Skeletal muscle tissue (tissue), 4 donors: ENCODE results near the gene CKAP4. TPM values are rescaled to one million over a fixed set of nuclear protein-coding genes. Genes with fewer than 3 reads are reported as not detected.

ENCODE experiments used
- H3K27ac ChIP-seq: one replicate; pipeline ENCODE4 v1.7.0; 2013; ENCODE audit warnings: mild to moderate bottlenecking, low read depth, low read length, inconsistent platforms
- H3K27me3 ChIP-seq, 3 donors: one replicate each; pipeline ENCODE4 v1.7.0; 2013; ENCODE audit warnings: low read length in 3 of 3; ENCODE audit not compliant: control insufficient read depth in 3 of 3, insufficient read depth in 3 of 3
- H3K36me3 ChIP-seq, 3 donors: one replicate each; pipeline ENCODE4 v1.7.0; 2013; ENCODE audit warnings: low read length in 3 of 3; ENCODE audit not compliant: control insufficient read depth in 3 of 3, insufficient read depth in 3 of 3
- H3K4me1 ChIP-seq, 3 donors: one replicate each; pipeline ENCODE4 v1.7.0; 2013; ENCODE audit warnings: low read length in 3 of 3, mild to moderate bottlenecking in 3 of 3; ENCODE audit not compliant: control insufficient read depth in 3 of 3, insufficient read depth in 3 of 3
- H3K4me3 ChIP-seq, 3 donors: one replicate each; pipeline ENCODE4 v1.7.0; 2013; ENCODE audit warnings: low read length in 3 of 3
- H3K9ac ChIP-seq, 3 donors: one replicate each; pipeline ENCODE4 v1.7.0; 2013; ENCODE audit warnings: low read length in 3 of 3, mild to moderate bottlenecking in 3 of 3, moderate library complexity in 2 of 3, low read depth in 1 of 3
- H3K9me3 ChIP-seq, 3 donors: one replicate each; pipeline ENCODE4 v1.7.0; 2013; ENCODE audit warnings: low read length in 3 of 3; ENCODE audit not compliant: control insufficient read depth in 3 of 3
- total RNA-seq: library from RNA; depleted of rRNA; stranded (reverse); fragments of >200 nt; gene quantifications from one replicate; pipeline ENCODE4 v1.2.3, GENCODE V29; 2014
- donor health status: Osteomylitis.

Gene CKAP4, protein sequence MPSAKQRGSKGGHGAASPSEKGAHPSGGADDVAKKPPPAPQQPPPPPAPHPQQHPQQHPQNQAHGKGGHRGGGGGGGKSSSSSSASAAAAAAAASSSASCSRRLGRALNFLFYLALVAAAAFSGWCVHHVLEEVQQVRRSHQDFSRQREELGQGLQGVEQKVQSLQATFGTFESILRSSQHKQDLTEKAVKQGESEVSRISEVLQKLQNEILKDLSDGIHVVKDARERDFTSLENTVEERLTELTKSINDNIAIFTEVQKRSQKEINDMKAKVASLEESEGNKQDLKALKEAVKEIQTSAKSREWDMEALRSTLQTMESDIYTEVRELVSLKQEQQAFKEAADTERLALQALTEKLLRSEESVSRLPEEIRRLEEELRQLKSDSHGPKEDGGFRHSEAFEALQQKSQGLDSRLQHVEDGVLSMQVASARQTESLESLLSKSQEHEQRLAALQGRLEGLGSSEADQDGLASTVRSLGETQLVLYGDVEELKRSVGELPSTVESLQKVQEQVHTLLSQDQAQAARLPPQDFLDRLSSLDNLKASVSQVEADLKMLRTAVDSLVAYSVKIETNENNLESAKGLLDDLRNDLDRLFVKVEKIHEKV
- total RNA-seq, result 36.0 TPM

DNA sequence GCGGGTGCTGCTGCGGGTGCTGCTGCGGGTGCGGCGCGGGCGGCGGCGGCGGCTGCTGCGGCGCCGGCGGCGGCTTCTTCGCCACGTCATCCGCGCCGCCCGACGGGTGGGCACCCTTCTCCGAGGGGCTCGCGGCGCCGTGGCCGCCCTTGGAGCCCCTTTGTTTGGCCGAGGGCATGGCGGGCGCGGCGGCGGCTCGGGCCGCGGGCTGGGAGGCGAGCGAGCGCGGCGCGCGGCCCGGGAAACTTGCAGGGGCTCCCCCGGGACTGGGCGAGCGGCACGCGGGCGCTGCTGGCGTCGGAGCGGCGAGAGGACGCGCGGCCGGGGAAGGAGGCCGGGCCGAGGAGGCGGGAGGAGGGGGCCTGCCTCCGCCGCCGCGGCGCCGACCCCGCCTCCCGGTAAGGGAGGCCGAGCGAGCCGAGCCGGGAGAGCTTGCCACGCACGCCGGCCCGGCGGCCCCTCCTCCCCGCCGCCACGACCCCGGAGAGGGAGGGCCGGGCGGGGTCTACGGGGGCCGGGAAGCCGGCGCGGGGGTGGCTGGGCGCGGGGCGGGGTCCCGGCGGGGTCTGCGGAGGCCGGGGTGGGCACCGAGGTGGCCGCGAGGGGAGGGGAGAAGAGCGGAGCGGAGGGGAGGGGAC lies at the start of gene CKAP4:
CKAP4 (minus strand) TSS at position 347 of the 638 bp plus-strand sequence; CDS start at position 178, 169 bp downstream.
- peak within 1 kb of the TSS; percentile 67 to 89 (median 89) for H3K9ac ChIP-seq
- H3K9me3 ChIP-seq, result no peaks in the 10 kb centered on the region
- peaks cover 0 to 4% (median 3%) of the 10 kb centered on the region in 3 donors for H3K36me3 ChIP-seq
- peaks cover 23 to 45% (median 36%) of the 10 kb centered on the region in 3 donors for H3K4me1 ChIP-seq
- no peaks in the 10 kb centered on the region for H3K27me3 ChIP-seq
- peak within 1 kb of the TSS; percentile 64 to 83 (median 79) for H3K4me3 ChIP-seq
- H3K27ac ChIP-seq, result peak within 1 kb of the TSS; percentile 88

GRCh38 chr12:106297075-106297474 lies 49.3 kb upstream of the CKAP4 start:
- H3K9ac ChIP-seq, result no peak overlapping the region
- H3K27me3 ChIP-seq, result no peaks in the 10 kb centered on the region
- peaks cover 15 to 27% (median 26%) of the 10 kb centered on the region in 3 donors for H3K4me1 ChIP-seq
- H3K36me3 ChIP-seq, result no peaks in the 10 kb centered on the region
- no peak overlapping the region for H3K27ac ChIP-seq
- H3K9me3 ChIP-seq, result no peaks in the 10 kb centered on the region
- no peak overlapping the region for H3K4me3 ChIP-seq

- H3K9ac ChIP-seq, result no peak overlapping the region
- H3K4me1 ChIP-seq, result peaks cover 8 to 19% (median 19%) of the 10 kb centered on the region in 3 donors
- no peaks in the 10 kb centered on the region for H3K36me3 ChIP-seq
- H3K4me3 ChIP-seq, result no peak overlapping the region
- H3K27me3 ChIP-seq, result no peaks in the 10 kb centered on the region
- peak overlapping the region; percentile 42 for H3K27ac ChIP-seq
- no peaks in the 10 kb centered on the region for H3K9me3 ChIP-seq
Observed at GRCh38 chr12:106296179-106296877, 48.5 kb upstream of the CKAP4 start.

DNA sequence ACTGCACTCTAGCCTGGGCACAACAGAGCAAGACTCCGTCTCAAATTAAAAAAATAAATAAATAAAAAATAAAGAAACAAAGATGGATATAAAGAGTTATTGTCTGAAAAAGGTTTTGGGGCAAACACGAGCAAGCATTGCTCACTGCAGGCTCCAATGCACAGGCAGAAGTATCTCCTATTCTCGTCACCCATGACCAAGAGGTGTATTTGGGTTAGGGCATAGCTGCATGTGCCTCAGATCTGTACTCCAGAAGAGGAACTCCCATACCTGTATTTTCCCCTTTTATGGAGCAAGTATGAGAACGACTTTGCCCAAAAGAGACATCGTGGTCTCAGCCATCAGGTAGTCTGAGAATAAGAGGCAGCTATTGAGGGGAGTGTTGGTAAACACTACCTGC lies 44.5 kb upstream of the CKAP4 start:
- no peaks in the 10 kb centered on the region for H3K27me3 ChIP-seq
- no peaks in the 10 kb centered on the region for H3K36me3 ChIP-seq
- no peak overlapping the region for H3K9ac ChIP-seq
- no peaks in the 10 kb centered on the region for H3K9me3 ChIP-seq
- H3K27ac ChIP-seq, result no peak overlapping the region
- peaks cover 0 to 4% (median 0%) of the 10 kb centered on the region in 3 donors for H3K4me1 ChIP-seq
- H3K4me3 ChIP-seq, result no peak overlapping the region

DNA sequence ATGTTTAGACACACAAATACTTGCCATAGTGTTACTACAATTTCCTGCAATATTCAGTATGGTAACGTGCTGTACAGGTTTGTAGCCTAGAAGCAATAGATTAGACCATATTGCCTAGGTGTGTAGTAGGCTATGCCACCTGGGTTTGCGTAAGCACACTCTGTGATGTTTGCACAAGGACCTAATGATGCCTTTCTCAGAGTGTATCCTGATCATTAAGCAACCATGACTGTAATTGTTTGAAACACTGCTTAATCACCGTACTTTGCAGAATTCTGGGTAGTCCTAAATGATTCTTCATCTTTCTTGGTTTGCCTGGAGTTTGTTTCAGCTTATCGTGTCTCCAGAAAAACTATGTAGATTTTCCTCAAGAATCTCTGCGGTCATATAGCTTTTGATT lies 43.5 kb upstream of the CKAP4 start:
- no peak overlapping the region for H3K27ac ChIP-seq
- H3K36me3 ChIP-seq, result no peaks in the 10 kb centered on the region
- no peaks in the 10 kb centered on the region for H3K4me1 ChIP-seq
- H3K27me3 ChIP-seq, result no peaks in the 10 kb centered on the region
- H3K9me3 ChIP-seq, result no peaks in the 10 kb centered on the region
- no peak overlapping the region for H3K9ac ChIP-seq
- no peak overlapping the region for H3K4me3 ChIP-seq

- H3K9ac ChIP-seq, result no peak overlapping the region
- H3K27ac ChIP-seq, result no peak overlapping the region
- no peaks in the 10 kb centered on the region for H3K9me3 ChIP-seq
- no peaks in the 10 kb centered on the region for H3K4me1 ChIP-seq
- no peak overlapping the region for H3K4me3 ChIP-seq
- no peaks in the 10 kb centered on the region for H3K36me3 ChIP-seq
- H3K27me3 ChIP-seq, result no peaks in the 10 kb centered on the region
Observed at GRCh38 chr12:106290666-106291065, 42.8 kb upstream of the CKAP4 start.

DNA sequence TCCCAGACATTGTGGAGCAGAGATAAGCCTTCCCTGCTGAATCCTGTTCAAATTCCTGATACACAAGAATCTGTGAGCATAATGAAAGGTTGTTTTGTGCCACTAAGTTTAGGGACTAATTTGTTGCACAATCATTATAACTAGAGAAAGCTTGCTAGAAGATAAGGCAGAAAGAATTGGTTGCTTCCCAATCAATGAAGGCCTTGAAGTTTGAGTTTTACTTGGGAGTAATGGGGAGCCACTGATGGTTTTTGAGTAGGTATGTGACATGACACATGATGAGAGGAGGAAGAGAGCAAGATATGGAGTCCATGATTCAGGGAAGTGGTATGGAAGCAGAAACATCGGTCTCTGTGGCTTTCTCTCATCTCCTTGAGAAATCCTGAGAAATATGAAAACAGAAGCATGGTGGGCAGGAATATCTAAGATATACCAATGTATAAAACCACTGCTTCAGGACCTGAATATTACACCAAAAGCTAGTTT lies 41.4 kb upstream of the CKAP4 start:
- H3K4me3 ChIP-seq, result no peak overlapping the region
- H3K9ac ChIP-seq, result no peak overlapping the region
- no peak overlapping the region for H3K27ac ChIP-seq
- H3K4me1 ChIP-seq, result peaks cover 0 to 8% (median 0%) of the 10 kb centered on the region in 3 donors
- no peaks in the 10 kb centered on the region for H3K27me3 ChIP-seq
- H3K36me3 ChIP-seq, result no peaks in the 10 kb centered on the region
- H3K9me3 ChIP-seq, result no peaks in the 10 kb centered on the region

DNA sequence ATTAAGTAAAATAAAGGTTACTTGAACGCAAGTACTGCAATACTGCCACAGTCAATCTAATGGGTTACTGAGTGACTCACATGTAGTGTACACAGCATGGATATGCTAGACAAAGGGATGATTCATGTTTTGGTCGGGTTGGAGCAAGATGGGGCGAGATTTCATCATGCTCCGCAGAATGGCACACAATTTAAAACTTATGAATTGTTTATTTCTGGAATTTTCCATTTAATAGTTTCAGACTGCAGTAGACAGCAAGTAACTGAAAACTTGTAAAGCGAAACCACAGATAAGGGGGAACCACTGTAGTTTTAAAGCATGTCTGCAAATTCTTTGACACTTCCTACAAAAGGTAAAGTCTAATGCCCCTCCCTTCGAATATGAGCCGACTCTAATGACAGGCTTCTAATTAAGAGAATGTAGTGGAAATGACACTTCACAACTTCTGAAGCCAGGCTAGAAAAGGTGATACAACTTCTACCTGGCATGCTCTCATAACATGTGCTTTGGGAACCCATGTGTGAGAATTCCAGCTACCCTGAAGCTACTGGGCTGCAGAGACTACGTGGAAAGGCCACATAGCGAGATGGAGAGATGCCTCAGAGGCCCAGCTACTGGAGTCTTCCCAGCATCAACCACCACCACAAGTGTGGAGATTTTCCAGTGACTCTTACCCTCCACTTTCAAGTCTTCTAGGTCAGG lies 40.8 kb upstream of the CKAP4 start:
- no peaks in the 10 kb centered on the region for H3K36me3 ChIP-seq
- H3K4me3 ChIP-seq, result no peak overlapping the region
- no peak overlapping the region for H3K9ac ChIP-seq
- no peak overlapping the region for H3K27ac ChIP-seq
- no peaks in the 10 kb centered on the region for H3K9me3 ChIP-seq
- H3K4me1 ChIP-seq, result peaks cover 0 to 8% (median 0%) of the 10 kb centered on the region in 3 donors
- no peaks in the 10 kb centered on the region for H3K27me3 ChIP-seq

GRCh38 chr12:106288101-106288493 lies 40.3 kb upstream of the CKAP4 start:
- H3K9me3 ChIP-seq, result no peaks in the 10 kb centered on the region
- H3K4me1 ChIP-seq, result peaks cover 0 to 8% (median 0%) of the 10 kb centered on the region in 3 donors
- no peak overlapping the region for H3K9ac ChIP-seq
- H3K27me3 ChIP-seq, result no peaks in the 10 kb centered on the region
- no peak overlapping the region for H3K4me3 ChIP-seq
- H3K36me3 ChIP-seq, result no peaks in the 10 kb centered on the region
- H3K27ac ChIP-seq, result no peak overlapping the region
